ENCODE results near the gene TMEM258.
A peak's percentile ranks its signal among the peaks of the same experiment; 100 is the strongest.

Gene TMEM258

DNA sequence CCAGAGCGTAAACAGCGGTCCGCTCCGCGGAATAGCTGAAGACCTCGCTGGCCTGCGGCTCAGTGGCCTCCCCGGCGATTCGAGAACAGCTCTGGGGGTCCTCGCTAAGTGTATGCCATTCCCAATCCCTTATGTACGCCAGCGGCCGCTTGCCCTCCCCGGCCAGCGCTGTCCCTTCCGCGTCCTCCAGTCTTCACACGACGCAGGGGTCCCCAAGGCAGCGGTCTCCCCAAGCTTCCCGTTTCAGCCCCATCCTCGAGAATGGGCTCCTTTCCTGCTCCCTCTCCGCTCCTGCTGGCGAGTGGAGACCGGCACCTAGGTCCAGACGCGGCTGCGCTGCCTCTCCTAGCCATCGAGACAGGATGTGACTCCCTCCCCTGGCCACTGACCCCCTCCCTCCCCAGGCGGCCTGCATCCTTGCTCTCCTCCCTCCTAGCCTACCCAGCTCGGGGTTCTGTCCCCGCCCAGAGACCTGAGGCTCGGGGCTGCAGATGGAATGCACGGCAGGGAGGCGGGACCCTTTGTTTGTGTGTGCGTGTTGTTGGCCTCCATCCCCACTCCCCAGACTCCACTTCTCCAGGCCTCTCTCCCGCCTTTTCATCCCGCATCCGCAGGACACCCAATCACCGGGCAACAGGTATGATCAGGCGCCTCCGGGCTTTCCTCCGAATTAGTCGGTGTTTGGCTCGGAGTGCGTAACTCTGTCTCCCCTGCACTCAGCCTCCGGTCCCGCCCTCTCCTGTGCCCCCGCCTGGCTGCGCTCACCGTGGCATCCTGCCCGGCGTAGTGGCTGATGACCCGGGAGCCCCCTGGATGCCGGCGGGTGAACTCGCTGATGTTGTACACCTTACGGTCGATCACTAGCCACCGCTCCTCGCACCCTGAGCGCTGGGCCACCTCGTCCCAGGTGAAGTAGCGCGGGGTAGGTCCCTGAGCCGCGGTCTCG lies 23.7 kb upstream of the TMEM258 start:
- peaks cover 23 to 35% (median 32%) of the 10 kb centered on the region in 11 experiments for H3K36me3 ChIP-seq
- peaks cover 0 to 22% (median 0%) of the 10 kb centered on the region in 11 experiments; a peak in 4 of 22 replicates for H4K20me1 ChIP-seq
- peak overlapping the region; percentile 79 to 99 (median 89) for H3K4me2 ChIP-seq
- peak overlapping the region; percentile 90 to 98 (median 97) for H3K27ac ChIP-seq
- H3K9me3 ChIP-seq (replicated peaks in 1 of 11), result peaks cover 0 to 8% (median 4%) of the 10 kb centered on the region in 11 experiments; a peak in 10 of 22 replicates
- peak overlapping the region; percentile 91 to 98 (median 98) for H3K9ac ChIP-seq
- no peak for TF ChIP-seq Cebpa-rat (IDR thresholded peaks at IDR 0.05)
- H3K4me1 ChIP-seq, result peaks cover 7 to 41% (median 22%) of the 10 kb centered on the region in 10 experiments; a peak in 19 of 20 replicates
- no peaks in the 10 kb centered on the region for H3K27me3 ChIP-seq
- H3K4me3 ChIP-seq, result peak overlapping the region; percentile 66 to 95 (median 90)

- peaks cover 0 to 8% (median 4%) of the 10 kb centered on the region in 11 experiments; a peak in 10 of 22 replicates for H3K9me3 ChIP-seq (replicated peaks in 1 of 11)
- peak overlapping the region; percentile 79 to 99 (median 89) for H3K4me2 ChIP-seq
- peak overlapping the region; percentile 66 to 95 (median 90) for H3K4me3 ChIP-seq
- H3K27ac ChIP-seq, result peak overlapping the region; percentile 90 to 98 (median 97)
- H3K9ac ChIP-seq, result peak overlapping the region; percentile 91 to 98 (median 98)
- peaks cover 32 to 44% (median 41%) of the 10 kb centered on the region in 11 experiments for H3K36me3 ChIP-seq
- no peak for TF ChIP-seq Cebpa-rat (IDR thresholded peaks at IDR 0.05)
- H4K20me1 ChIP-seq, result peaks cover 0 to 30% (median 3%) of the 10 kb centered on the region in 11 experiments; a peak in 8 of 22 replicates
- H3K4me1 ChIP-seq, result peaks cover 7 to 33% (median 22%) of the 10 kb centered on the region in 10 experiments; a peak in 19 of 20 replicates
- H3K27me3 ChIP-seq, result no peaks in the 10 kb centered on the region
Measured at GRCh38 chr11:61814958-61815789, 22.8 kb upstream of the TMEM258 start.

DNA sequence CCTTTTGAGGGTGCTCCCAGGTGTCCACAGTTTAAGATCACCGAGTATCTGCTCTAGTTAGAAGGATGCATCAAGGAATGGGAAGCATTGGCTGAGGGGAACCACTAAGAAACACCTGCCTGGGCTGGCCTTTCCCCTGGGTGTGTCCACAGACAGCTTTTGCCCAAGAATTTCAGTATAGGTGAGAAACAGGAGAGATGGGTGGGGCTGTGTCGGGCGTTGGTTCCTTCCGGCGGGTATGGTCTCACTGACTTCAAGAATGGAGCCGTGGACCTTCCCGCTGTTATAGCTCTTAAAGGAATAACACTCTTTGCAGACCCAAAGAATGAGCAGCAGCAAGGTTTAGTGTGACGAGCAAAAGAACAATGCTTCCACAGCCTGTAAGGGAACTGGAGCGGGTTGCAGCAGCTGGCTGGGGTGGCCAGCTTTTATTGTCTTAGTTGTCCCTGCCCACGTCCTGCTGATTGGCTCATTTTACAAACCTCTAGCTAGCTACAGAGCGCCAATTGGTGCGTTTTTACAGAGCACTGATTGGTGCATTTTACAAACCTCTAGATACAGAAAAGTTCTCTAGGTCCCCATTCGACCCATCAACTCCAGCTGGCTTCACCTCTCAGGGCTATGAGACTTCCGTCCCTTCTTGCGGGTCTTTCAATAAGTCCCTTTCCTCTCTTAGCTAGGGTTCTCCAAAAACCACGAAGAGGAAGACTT lies 22.0 kb upstream of the TMEM258 start:
- TF ChIP-seq Cebpa-rat (IDR thresholded peaks at IDR 0.05), result no peak
- H3K4me2 ChIP-seq, result peak overlapping the region; percentile 79 to 99 (median 89)
- H3K27me3 ChIP-seq, result no peaks in the 10 kb centered on the region
- H3K9ac ChIP-seq, result peak overlapping the region; percentile 91 to 98 (median 98)
- peak overlapping the region; percentile 90 to 98 (median 97); a peak in 21 of 22 replicates for H3K27ac ChIP-seq
- peaks cover 0 to 38% (median 3%) of the 10 kb centered on the region in 11 experiments; a peak in 9 of 22 replicates for H4K20me1 ChIP-seq
- peaks cover 40 to 52% (median 49%) of the 10 kb centered on the region in 11 experiments for H3K36me3 ChIP-seq
- H3K4me3 ChIP-seq, result peak overlapping the region; percentile 66 to 95 (median 90)
- peaks cover 7 to 29% (median 22%) of the 10 kb centered on the region in 10 experiments; a peak in 19 of 20 replicates for H3K4me1 ChIP-seq
- H3K9me3 ChIP-seq (replicated peaks in 1 of 11), result peaks cover 0 to 8% (median 4%) of the 10 kb centered on the region in 11 experiments; a peak in 10 of 22 replicates

- TF ChIP-seq Cebpa-rat (IDR thresholded peaks at IDR 0.05), result peak in 5 of 11 experiments; percentile 20 to 79 (median 41); a peak in 5 of 22 replicates
- no peaks in the 10 kb centered on the region for H3K27me3 ChIP-seq
- H4K20me1 ChIP-seq, result peaks cover 0 to 52% (median 7%) of the 10 kb centered on the region in 11 experiments; a peak in 10 of 22 replicates
- no peak overlapping the region for H3K27ac ChIP-seq
- no peak overlapping the region for H3K4me3 ChIP-seq
- no peak overlapping the region for H3K9ac ChIP-seq
- 0 out of 22 replicates have a peak overlapping the region, but pooled peaks of 1 of the 11 experiments have one; percentile 4 for H3K4me2 ChIP-seq
- H3K4me1 ChIP-seq, result peaks cover 7 to 25% (median 18%) of the 10 kb centered on the region in 10 experiments; a peak in 19 of 20 replicates
- peaks cover 0 to 8% (median 4%) of the 10 kb centered on the region in 11 experiments; a peak in 10 of 22 replicates for H3K9me3 ChIP-seq (replicated peaks in 1 of 11)
- H3K36me3 ChIP-seq, result peaks cover 55 to 67% (median 64%) of the 10 kb centered on the region in 11 experiments
Measured at GRCh38 chr11:61812736-61813411, 20.5 kb upstream of the TMEM258 start.

- Histone ChIP-seq H3K4me2 (no peak overlapping the region), H3K9me3 (replicated peaks in 1 of 11) (peaks cover 0 to 8% (median 4%) of the 10 kb centered on the region in 11 experiments; a peak in 10 of 22 replicates), H3K27me3 (no peaks in the 10 kb centered on the region), H3K4me1 (peaks cover 0 to 17% (median 10%) of the 10 kb centered on the region in 10 experiments; a peak in 11 of 20 replicates), H3K4me3 (no peak overlapping the region), H3K36me3 (peaks cover 65 to 77% (median 74%) of the 10 kb centered on the region in 11 experiments), H4K20me1 (peaks cover 0 to 61% (median 7%) of the 10 kb centered on the region in 11 experiments; a peak in 10 of 22 replicates), H3K27ac (no peak overlapping the region), H3K9ac (no peak overlapping the region)
- TF ChIP-seq Cebpa-rat (IDR thresholded peaks at IDR 0.05), result no peak
Measured at GRCh38 chr11:61811831-61812230, 19.4 kb upstream of the TMEM258 start.

GRCh38 chr11:61810671-61811175 lies 18.3 kb upstream of the TMEM258 start:
- H4K20me1 ChIP-seq, result peaks cover 0 to 69% (median 7%) of the 10 kb centered on the region in 11 experiments; a peak in 10 of 22 replicates
- H3K27me3 ChIP-seq, result no peaks in the 10 kb centered on the region
- H3K36me3 ChIP-seq, result peaks cover 74 to 88% (median 83%) of the 10 kb centered on the region in 11 experiments
- no peak overlapping the region for H3K4me2 ChIP-seq
- H3K4me3 ChIP-seq, result no peak overlapping the region
- peaks cover 0 to 17% (median 10%) of the 10 kb centered on the region in 10 experiments; a peak in 11 of 20 replicates for H3K4me1 ChIP-seq
- no peak for TF ChIP-seq Cebpa-rat (IDR thresholded peaks at IDR 0.05)
- H3K27ac ChIP-seq, result no peak overlapping the region
- H3K9ac ChIP-seq, result no peak overlapping the region
- peaks cover 0 to 8% (median 4%) of the 10 kb centered on the region in 11 experiments; a peak in 10 of 22 replicates for H3K9me3 ChIP-seq (replicated peaks in 1 of 11)

DNA sequence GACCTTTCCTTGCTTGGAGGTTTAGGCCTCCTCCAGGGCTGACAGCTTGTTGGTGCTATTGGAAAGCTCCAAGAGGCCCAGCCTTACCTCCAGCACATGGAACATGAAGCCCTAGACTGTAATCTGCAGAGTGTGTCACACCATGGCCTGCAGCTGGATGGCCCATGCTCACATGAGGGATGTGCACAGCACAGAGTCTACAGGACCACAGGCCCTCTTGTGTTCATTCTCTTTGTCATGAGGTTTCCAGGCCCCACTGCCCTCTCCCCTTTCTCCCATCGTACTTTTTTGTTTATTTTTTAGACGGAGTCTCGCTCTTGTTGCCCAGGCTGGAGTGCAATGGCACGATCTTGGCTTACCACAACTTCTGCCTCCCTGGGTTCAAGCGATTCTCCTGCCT lies 14.4 kb upstream of the TMEM258 start:
- H4K20me1 ChIP-seq, result peaks cover 0 to 94% (median 21%) of the 10 kb centered on the region in 11 experiments; a peak in 12 of 22 replicates
- peaks cover 98 to 100% (median 99%) of the 10 kb centered on the region in 11 experiments for H3K36me3 ChIP-seq
- H3K4me3 ChIP-seq, result no peak overlapping the region
- H3K27me3 ChIP-seq, result no peaks in the 10 kb centered on the region
- TF ChIP-seq Cebpa-rat (IDR thresholded peaks at IDR 0.05), result no peak
- peaks cover 0 to 7% (median 0%) of the 10 kb centered on the region in 10 experiments; a peak in 1 of 20 replicates for H3K4me1 ChIP-seq
- no peak overlapping the region for H3K4me2 ChIP-seq
- H3K27ac ChIP-seq, result 0 out of 22 replicates have a peak overlapping the region, but pooled peaks of 1 of the 11 experiments have one; percentile 4
- no peak overlapping the region for H3K9ac ChIP-seq
- no peaks in the 10 kb centered on the region for H3K9me3 ChIP-seq (replicated peaks in 1 of 11)

Measured in BLaER1 treated with 17β-estradiol and CSF1 and Interleukin-3, amounts not matched to agents 10 nM and 100 nM (cell line).